CD4-positive, alpha-beta T cell (primary cell): ENCODE measurements around the gene KRT15. TPM values are rescaled to one million over a fixed set of nuclear protein-coding genes. Genes with fewer than 3 reads are reported as not detected.

ENCODE experiments used
- ATAC-seq: fragments of 200-7000 bp; cut with Tn5 transposase; one replicate; pipeline ENCODE4 v1.10.0; 2022; ENCODE audit warnings: mild to moderate bottlenecking; ENCODE audit not compliant: poor library complexity
- CTCF ChIA-PET: fragments of 350-600 bp; sonication (Branson Sonifier 250); formaldehyde crosslinking; loops from one replicate; lab custom pipeline; 2021; ENCODE audit warnings: antibody characterized with exemption, inconsistent platforms; lab: Charles Lee
- POLR2A ChIA-PET: fragments of 350-600 bp; sonication (Branson Sonifier 250); formaldehyde crosslinking; loops from one replicate; lab custom pipeline; 2021; ENCODE audit warnings: antibody characterized with exemption, inconsistent platforms; lab: Charles Lee
- DNase-seq, 14 experiments: peaks; one replicate each; pipeline ENCODE4 v3.0.0-alpha.2; 2013 to 2020; ENCODE audit warnings: mixed read lengths in 2 of 14
- H3K27ac ChIP-seq, 2 donors: one replicate each; pipeline versions ENCODE4 v1.5.1 to v1.7.0; 2013; ENCODE audit warnings: low read length in 2 of 2, low read depth in 1 of 2, mild to moderate bottlenecking in 1 of 2
- H3K27me3 ChIP-seq, 2 experiments: 1 replicate in 1 of 2; 2 replicates in 1 of 2; pipeline versions ENCODE4 v1.6.1 to v1.7.0; 2013; ENCODE audit warnings: low read length in 2 of 2, control low read depth in 1 of 2, mild to moderate bottlenecking in 1 of 2, moderate library complexity in 1 of 2; ENCODE audit not compliant: insufficient read depth in 2 of 2, control insufficient read depth in 1 of 2
- H3K36me3 ChIP-seq: one replicate; pipeline ENCODE4 v1.6.1; 2013; ENCODE audit warnings: low read length, control low read depth; ENCODE audit not compliant: insufficient read depth
- H3K4me1 ChIP-seq: one replicate; pipeline ENCODE4 v1.6.1; 2013; ENCODE audit warnings: low read length, control low read depth; ENCODE audit not compliant: insufficient read depth
- H3K4me3 ChIP-seq: one replicate; pipeline ENCODE4 v1.5.1; 2013; ENCODE audit warnings: mild to moderate bottlenecking, low read length, moderate library complexity
- H3K9me3 ChIP-seq, 2 experiments: 1 replicate in 1 of 2; 2 replicates in 1 of 2; pipeline versions ENCODE4 v1.6.1 to v1.7.0; 2013; ENCODE audit warnings: low read length in 2 of 2, mild to moderate bottlenecking in 2 of 2, control low read depth in 1 of 2, moderate library complexity in 1 of 2; ENCODE audit not compliant: control insufficient read depth in 1 of 2, insufficient read depth in 1 of 2
- H3K27ac Mint-ChIP-seq: one replicate; pipeline ENCODE4 v1.8.0; 2020; ENCODE audit warnings: mixed read lengths
- H3K27me3 Mint-ChIP-seq: one replicate; pipeline ENCODE4 v1.8.0; 2021; ENCODE audit warnings: mixed read lengths
- H3K36me3 Mint-ChIP-seq: one replicate; pipeline ENCODE4 v1.8.0; 2021; ENCODE audit warnings: low read depth, mixed read lengths
- H3K4me1 Mint-ChIP-seq: one replicate; pipeline ENCODE4 v1.8.0; 2021; ENCODE audit warnings: low read depth, mixed read lengths
- H3K4me3 Mint-ChIP-seq: one replicate; pipeline ENCODE4 v1.8.0; 2020; ENCODE audit warnings: mild to moderate bottlenecking, mixed read lengths
- H3K9me3 Mint-ChIP-seq: one replicate; pipeline ENCODE4 v1.8.0; 2020; ENCODE audit warnings: mixed read lengths
- CTCF ChIP-seq: fragments of 200-600 bp; IDR thresholded peaks from one replicate; pipeline ENCODE4 v1.8.0; 2022; ENCODE audit warnings: antibody characterized with exemption, mild to moderate bottlenecking
- intact Hi-C, 2 experiments: fragments of 100-400 bp; cut with DNase I in 1 of 2; cut with micrococcal nuclease in 1 of 2; formaldehyde crosslinking; loops; one replicate each; pipeline versions ENCODE4 v1.15.1 to v1.9.0; 2023 to 2025; cut with DNase I, micrococcal nuclease
- total RNA-seq, 174 experiments: library from RNA in 2 of 174; stranded (reverse) in 2 of 174; gene quantifications; one replicate each; pipeline ENCODE4 v1.2.3 and lab custom pipeline; 2021 to 2026

KRT15 gene
- total RNA-seq, 2 experiments from 2014 or later, result not detected

- Histone ChIP-seq H3K4me3 (no peak overlapping the region), H3K4me1 (no peaks in the 10 kb centered on the region), H3K36me3 (no peaks in the 10 kb centered on the region), H3K27ac (no peak overlapping the region), H3K9me3 (no peaks in the 10 kb centered on the region), H3K27me3 (peaks cover 1 to 3% of the 10 kb centered on the region in 2 experiments)
- DNase-seq, result no peak
- no peaks in the 10 kb centered on the region for H3K4me1 Mint-ChIP-seq
- no peak for TF ChIP-seq CTCF
- ChIA-PET CTCF (interaction anchor here (0.6 kb wide), 1 partner anchor 47 kb away, joined by 4 read pairs; no protein-coding TSS in a partner anchor), POLR2A (no interaction called here)
- H3K4me3 Mint-ChIP-seq, result no peak overlapping the region
- H3K27ac Mint-ChIP-seq, result no peak overlapping the region
- no peaks in the 10 kb centered on the region for H3K36me3 Mint-ChIP-seq
- H3K9me3 Mint-ChIP-seq, result no peaks in the 10 kb centered on the region
- intact Hi-C loops, result no loop called here
- no peak for ATAC-seq
- H3K27me3 Mint-ChIP-seq, result peaks cover 8% of the 10 kb centered on the region
Observed at GRCh38 chr17:41521574-41522261, 3.0 kb upstream of the KRT15 start.

GRCh38 chr17:41520821-41521521 lies 2.3 kb upstream of the KRT15 start:
- H3K27ac ChIP-seq, result no peak overlapping the region
- DNase-seq, result no peak
- H3K9me3 ChIP-seq, result no peaks in the 10 kb centered on the region
- no peak for ATAC-seq
- ChIA-PET POLR2A (no interaction called here), CTCF (no interaction called here)
- no peaks in the 10 kb centered on the region for H3K36me3 ChIP-seq
- TF ChIP-seq CTCF, result no peak
- H3K27me3 ChIP-seq, result peaks cover 0 to 3% of the 10 kb centered on the region in 2 experiments
- H3K4me3 ChIP-seq, result no peak overlapping the region
- Mint-ChIP-seq H3K27ac (no peak overlapping the region), H3K36me3 (no peaks in the 10 kb centered on the region), H3K4me3 (no peak overlapping the region), H3K27me3 (peaks cover 6% of the 10 kb centered on the region), H3K4me1 (no peaks in the 10 kb centered on the region), H3K9me3 (no peaks in the 10 kb centered on the region)
- intact Hi-C loops, result no loop called here
- no peaks in the 10 kb centered on the region for H3K4me1 ChIP-seq

- Histone ChIP-seq H3K27ac (no peak overlapping the region), H3K27me3 (peaks cover 0 to 5% of the 10 kb centered on the region in 2 experiments), H3K9me3 (no peaks in the 10 kb centered on the region), H3K4me3 (no peak overlapping the region), H3K36me3 (no peaks in the 10 kb centered on the region), H3K4me1 (no peaks in the 10 kb centered on the region)
- ChIA-PET CTCF (no interaction called here), POLR2A (no interaction called here)
- Mint-ChIP-seq H3K36me3 (no peaks in the 10 kb centered on the region), H3K4me3 (no peak overlapping the region), H3K9me3 (no peaks in the 10 kb centered on the region), H3K4me1 (no peaks in the 10 kb centered on the region), H3K27ac (no peak overlapping the region), H3K27me3 (no peaks in the 10 kb centered on the region)
- ATAC-seq, result no peak
- TF ChIP-seq CTCF, result no peak
- intact Hi-C loops, result no loop called here
- DNase-seq, result no peak
Observed at GRCh38 chr17:41519501-41520224, 973 bp upstream of the KRT15 start.
